Activated gamma-delta T cell treated with anti-CD3 and anti-CD28 coated beads, Interleukin-2, amount 50 U/mL, for 16 hours (primary cell): ENCODE results near the gene EFCAB6.

Source experiments
- DNase-seq: peaks from one replicate; pipeline ENCODE4 v3.0.0-alpha.2; 2020; ENCODE audit warnings: low read depth

The EFCAB6 gene

DNA sequence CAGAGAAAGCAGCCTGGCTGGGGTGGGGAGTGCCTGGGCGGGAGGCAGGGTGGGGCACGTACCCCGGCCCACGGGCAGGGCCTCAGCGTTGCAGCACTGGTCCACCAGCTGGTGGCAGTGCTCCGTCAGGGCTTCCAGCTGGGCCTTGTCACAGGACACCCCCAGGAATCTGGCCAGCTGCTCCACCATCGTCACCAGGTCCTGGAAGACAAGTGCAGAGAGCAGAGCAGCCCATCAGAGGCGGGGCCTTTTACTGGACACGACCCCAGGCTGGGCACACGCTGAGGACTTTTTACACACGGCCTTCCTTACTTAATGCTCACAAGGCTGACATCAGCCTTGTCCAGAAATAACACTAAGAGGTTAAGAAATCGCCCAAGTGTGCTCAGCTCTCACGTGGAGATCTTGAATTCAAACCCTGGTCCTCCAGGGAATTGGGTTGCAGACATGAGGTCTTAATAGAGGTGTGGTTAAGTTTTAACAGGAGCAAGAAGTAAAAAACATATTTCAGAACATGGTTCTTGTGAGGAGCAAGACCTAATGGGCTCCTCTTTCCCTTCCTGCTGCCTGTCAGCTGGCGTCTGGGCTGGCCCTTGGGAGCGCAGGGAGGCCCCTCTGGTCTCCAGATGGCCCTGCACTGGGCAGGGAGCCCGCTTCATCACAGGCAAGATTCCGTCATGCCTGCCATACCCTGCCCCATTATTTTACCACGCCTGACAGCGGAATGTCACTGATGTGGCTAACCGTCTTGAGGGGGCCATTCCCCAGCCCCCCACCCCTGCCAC lies 17.1 kb upstream of the EFCAB6 start:
- DNase-seq: no peak

GRCh38 chr22:43828725-43828997 lies 16.6 kb upstream of the EFCAB6 start:
- DNase-seq: no peak

DNA sequence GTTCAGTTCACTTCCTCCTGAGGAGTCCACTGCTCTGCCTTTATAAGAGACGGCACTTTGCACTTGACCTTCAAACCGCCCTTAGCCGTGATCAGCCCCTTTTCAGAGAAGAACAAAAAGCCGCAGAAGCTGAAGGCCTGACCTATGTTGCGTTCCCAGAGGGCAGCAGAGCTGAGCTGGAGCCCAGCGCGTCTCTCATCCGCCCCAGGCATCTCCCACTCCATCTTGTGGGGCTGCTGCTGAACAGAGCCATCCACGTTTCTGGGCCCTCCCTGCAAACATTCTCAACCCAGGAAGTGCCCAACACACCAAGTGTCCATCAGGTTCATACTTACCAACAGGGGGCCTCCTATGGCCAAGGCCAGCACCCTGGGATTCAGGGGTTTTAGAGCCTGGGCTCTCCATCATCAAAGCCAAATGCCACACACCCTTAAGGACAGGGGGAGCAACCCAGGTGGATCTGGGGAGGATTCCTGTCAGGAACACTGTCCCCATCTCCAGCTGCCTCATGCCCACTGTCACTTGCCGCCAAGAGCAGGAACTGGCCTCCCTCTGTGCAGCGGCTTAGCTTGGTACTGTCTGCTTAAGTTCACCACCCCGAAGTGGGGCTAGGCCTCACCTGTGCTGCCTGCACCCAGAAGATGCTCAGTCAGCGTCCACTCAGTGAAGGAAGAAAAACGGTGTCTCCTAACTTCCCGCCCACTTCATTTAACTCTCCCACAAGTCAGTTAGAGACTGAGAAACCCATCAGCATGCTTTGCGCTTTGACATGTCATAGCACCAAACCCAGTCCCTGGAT lies 16.0 kb upstream of the EFCAB6 start:
- no peak for DNase-seq

DNA sequence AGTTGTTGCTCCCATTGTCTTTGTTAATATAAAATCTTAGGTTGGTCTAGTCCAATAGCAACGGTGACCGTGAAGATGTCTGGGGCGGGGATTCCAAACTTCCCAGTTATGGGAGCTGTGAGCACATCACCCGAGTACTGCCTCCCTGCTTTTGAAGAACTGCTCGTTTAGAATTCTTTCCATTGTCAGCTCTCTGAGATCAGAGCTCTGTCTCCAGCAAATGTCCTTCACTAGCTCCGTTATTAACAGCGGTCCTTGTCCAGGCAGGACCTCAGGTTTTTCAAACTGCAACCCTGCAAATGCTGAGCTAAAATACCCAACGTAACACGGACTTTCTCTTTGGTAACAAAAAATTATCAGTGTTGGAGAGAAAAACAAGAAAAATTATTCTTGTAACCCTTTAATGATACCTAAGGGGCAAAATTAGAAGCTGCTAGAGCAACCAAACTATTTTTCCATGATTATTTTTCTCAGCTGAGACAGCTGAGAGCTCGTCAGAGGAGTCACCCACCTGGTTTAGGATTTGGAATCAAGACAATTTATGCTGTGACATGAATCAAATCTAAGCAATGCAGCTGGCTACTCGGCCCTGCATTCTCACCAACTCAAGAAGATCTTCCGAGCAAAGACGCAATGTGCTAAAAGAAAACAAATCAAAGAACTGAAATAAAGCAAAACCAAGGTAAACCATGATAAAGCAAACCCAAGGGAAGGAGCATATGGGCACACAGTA lies 15.1 kb upstream of the EFCAB6 start:
- no peak for DNase-seq

- DNase-seq: no peak
These were observed 14.3 kb upstream of the EFCAB6 start for GRCh38 chr22:43826142-43827002.

GRCh38 chr22:43825651-43826050 lies 13.5 kb upstream of the EFCAB6 start:
- DNase-seq: no peak

DNA sequence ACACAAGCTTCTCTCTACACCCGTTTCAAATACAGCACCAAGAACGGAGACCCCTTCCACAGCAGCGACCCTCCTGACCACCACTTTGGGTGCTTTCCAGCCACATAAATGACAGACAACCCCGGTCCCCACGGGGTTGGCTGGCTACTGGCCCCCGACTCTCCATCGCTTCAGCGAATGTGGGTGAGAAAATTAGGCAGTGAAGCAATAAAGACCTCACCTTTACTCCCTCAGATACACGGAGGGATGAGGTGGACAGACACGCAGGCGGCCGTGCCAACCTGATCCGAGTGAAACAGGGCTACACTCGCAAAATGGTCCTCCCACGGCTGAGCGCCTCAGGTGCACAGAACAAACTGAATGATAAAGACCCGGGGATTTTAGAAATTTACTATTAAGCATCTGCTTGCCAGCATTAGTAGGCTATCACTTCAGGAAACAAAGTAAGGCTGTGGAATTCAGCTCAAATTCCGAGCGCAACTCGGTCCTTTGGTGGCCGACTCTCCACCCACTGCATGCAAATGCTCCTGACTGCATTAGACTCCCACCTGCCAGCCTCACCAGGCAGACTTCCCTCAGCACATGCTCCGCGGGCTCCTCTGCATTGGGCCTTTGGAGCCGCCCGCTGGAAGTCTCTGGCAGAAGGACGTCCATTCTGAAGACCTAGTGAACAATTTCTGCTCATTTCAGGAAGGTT lies 12.8 kb upstream of the EFCAB6 start:
- DNase-seq: no peak

DNA sequence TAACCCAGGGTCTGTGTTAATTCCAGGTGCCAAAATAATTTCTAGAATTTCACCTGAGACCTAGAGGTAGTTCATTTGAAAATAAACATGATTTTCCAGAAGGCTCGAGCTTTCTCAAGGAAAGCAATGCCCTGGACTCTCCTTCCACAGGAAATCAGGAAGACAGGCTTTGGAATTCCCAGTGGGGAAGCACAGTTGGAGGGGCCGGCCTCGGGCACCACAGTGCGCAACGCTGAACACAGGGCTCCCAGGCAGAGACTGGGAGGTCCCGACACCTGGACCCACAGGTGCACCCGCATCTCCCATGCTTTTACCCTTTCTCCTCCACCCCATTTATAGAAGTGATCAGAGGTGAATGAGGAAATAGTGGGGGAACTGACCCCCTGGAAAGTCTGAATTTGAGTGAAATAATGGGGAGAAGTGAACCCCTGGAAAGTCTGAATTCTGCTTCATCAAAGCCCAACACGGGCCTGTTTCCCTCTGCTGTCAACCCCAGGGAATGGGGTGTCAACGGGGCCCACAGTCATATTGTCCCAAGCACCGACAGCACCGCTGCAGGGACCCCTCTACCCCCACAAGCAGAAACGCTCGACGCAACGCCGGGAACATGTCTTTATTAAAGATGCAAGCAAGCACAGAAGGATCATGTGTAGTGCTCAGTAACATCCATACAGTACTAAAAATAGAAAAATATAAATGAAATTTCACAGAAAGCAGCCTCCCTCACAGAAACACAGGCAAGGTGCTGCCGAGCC lies 12.0 kb upstream of the EFCAB6 start:
- DNase-seq: no peak

- DNase-seq: no peak
These were observed 11.3 kb upstream of the EFCAB6 start for GRCh38 chr22:43823353-43823908.

DNA sequence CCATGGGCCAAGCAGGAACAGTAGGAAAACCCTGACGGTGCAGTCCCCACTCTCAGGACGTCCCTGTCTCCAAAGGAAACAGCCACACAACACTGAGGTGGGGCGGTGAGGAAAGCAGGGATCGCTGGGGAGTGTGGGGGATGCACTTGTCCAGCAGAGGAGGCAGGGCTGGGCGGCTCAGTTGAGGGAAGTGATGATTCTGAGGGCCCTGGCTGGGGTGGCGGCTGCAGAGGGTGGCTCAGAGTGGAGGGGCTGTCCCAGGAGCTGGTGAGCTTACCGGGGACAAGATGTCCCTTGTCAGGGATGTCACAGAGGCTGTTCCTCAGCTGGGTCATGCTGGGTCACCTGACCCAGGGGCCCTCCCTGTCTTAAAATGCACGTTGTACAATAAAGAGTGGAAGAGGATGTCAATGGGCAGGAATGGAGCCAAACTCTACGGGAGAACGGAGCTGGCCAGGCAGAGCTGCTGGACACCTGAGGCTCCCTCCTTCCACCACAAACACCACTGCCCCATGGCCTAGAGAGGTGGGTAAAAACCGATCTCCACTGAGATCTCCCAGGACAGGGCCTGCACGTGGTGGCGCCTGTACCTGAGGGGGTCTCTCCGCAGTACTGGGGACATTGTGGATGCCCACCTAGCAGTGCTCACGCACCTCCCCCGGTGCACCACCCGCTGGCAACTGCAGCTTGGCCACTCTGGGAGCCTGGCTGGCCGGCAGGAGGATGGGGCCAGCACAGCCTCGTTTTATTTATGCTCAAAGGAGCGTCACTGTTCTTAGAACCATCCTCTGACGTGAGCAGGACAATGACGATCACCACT lies 9.7 kb upstream of the EFCAB6 start:
- DNase-seq: no peak

GRCh38 chr22:43820651-43821305 lies 8.7 kb upstream of the EFCAB6 start:
- DNase-seq: no peak

- DNase-seq: no peak
These were observed 8.0 kb upstream of the EFCAB6 start for GRCh38 chr22:43819931-43820640.

DNA sequence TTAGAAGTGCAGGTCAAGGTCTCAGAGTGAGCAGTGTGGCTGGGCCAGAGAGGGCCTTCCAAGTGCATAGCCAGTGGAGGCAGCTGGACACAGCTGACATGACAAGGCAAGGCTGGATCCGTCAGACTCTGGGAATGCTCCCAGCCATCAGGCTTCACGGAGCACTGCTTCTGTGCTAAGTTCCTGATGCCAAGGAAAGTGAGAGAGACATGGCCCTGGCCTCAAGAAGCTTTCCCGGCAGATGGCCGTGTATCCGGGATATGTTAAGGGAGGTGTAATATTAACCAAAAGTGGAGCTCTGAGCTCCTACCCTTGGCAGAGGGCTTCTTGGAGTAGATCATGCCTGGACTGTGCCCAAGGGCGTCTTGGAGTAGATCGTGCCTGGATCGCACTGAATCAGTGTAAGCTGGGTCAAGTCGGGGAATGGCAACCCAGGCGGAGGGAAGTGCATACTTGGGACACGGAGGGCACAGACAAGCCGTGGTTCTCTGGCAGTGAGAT lies 7.4 kb upstream of the EFCAB6 start:
- DNase-seq: no peak

GRCh38 chr22:43818981-43819380 lies 6.9 kb upstream of the EFCAB6 start:
- DNase-seq: no peak

- DNase-seq: no peak
These were observed 5.3 kb upstream of the EFCAB6 start for GRCh38 chr22:43817402-43817801.

GRCh38 chr22:43814264-43814663 lies 2.2 kb upstream of the EFCAB6 start:
- DNase-seq: no peak

DNA sequence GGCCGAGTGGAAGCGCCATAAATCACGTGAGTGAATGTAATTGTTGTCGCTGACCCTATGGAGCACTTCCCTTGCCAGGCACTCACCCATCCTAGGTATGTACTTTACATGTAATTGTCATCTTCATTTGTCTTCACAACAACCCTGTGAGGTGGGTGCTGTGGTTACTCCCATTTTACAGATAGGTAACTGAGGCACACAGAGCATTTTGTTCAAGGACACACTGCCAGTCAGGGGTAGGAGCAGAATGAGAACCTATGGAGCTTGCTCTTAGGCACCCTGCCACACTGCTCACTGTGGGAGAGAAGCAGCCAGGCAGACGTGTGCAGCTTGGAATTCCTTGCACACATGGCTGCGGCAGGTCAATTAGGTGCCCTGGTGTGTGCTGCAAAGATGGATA lies 785 bp upstream of the EFCAB6 start:
- DNase-seq: no peak

DNA sequence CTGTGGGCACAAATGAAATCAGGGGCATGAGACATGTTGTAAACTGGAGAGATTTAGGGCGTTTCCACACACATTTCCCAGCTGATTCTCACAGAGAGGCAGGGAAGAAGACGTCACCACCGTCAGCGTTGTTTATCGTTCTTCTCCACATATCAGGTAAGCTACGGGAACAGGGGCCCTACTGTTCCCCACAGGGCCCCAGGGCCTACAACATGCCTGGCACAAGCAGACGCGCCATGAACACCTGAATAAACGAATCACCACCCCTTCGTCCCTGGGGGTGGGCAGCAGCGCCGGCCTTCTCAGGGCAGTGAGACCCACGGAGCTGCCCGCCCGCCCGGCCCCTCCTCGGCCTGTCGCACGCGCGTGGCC lies 342 bp downstream of the EFCAB6 start:
- no peak for DNase-seq
